ENCODE data around the gene SERPINA9.
"Not testable (repeated sequence)": the region's sequence is repeated elsewhere in the genome, so short reads cannot be mapped to it uniquely, and the experiment has no call there.

Gene SERPINA9

DNA sequence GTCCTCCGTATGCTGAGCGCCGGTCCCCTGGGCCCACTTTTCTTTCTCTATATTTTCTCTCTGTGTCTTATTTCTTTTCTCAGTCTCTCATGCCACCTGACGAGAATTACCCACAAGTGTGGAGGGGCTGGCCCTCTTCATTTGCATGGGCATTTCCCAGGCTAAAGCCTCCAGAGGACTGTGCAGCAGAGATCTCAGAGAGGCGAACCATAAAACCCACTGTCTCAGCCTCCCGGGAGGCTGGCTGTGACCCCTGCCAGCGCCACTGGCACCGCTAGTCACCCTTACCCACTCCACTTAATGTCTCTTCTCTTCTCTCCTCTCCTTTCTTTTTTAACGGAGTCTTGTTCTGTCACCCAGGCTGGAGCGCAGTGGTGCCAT, 7.1 kb upstream of the SERPINA9 start:
- no peak for TF ChIP-seq CTCF (IDR thresholded peaks at IDR 0.05; ENCODE audit: borderline replicate concordance, control extremely low read depth, extremely low read depth, insufficient read depth, missing control alignments)
- in situ Hi-C loops (cut with MboI; ENCODE audit: low sequenced_read_pairs, unreplicated experiment): no loop called here
- DNase-seq (ENCODE audit: low spot score): no peak

GRCh38 chr14:94482132-94483070, 6.4 kb upstream of the SERPINA9 start:
- in situ Hi-C loops (cut with MboI; ENCODE audit: low sequenced_read_pairs, unreplicated experiment): not testable (repeated sequence)

DNA sequence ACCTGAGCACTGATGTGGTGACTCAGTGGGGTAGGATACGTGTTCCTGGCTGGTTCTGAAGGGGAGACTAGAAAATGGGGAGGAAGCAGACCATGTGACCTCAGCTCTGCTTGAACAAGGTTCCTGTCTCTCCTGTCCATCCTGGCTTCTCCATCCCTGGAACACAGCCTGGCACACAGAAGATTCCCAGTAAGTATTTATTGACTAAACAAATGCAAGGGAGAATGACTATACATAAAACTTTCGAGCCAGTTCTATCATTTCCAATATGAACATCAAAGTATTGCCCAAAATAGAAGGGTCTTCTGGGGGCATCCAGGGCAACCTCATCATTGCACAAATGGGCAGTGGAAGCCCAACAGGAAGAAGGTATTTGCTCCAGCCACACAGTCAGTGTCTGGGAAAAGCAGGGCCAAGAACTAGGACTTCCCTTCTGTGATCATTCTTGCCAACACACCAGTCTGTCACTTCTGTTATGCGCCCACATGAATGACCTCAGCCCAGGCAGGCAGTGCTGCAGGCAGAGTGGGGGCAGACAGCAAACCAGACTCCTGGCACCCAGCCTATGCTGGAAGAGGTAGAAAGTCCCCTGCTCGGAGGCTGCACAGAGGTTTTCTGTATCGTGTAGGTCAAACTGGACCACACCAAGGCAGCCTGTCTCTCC, 5.6 kb upstream of the SERPINA9 start:
- TF ChIP-seq CTCF (IDR thresholded peaks at IDR 0.05; ENCODE audit: borderline replicate concordance, control extremely low read depth, extremely low read depth, insufficient read depth, missing control alignments): no peak
- DNase-seq (ENCODE audit: low spot score): no peak
- in situ Hi-C loops (cut with MboI; ENCODE audit: low sequenced_read_pairs, unreplicated experiment): no loop called here

More at GRCh38 chr14:94482132-94483070, 6.4 kb upstream of the SERPINA9 start:
- not testable (repeated sequence) for DNase-seq (ENCODE audit: low spot score)

DNA sequence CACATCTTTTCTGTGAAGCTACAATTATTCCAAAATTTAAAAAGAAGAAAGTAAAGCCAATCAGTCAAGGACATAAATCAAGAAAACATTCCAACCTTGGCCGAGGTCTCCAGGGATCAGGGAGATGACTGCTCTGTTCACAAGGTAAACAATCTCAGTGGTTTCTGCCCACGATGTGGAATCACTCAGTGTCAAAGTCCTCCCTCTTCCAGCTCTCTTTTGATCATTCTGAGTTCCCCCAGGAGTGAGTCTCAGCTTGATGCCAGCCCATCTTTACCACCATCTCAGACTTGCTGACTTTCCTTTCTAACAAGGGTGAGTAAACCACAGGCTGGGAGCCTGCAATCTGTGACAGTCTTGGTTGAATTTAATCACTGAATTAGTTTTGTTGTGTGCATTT, 4.8 kb upstream of the SERPINA9 start:
- no peak for TF ChIP-seq CTCF (IDR thresholded peaks at IDR 0.05; ENCODE audit: borderline replicate concordance, control extremely low read depth, extremely low read depth, insufficient read depth, missing control alignments)
- in situ Hi-C loops (cut with MboI; ENCODE audit: low sequenced_read_pairs, unreplicated experiment): no loop called here
- no peak for DNase-seq (ENCODE audit: low spot score)

DNA sequence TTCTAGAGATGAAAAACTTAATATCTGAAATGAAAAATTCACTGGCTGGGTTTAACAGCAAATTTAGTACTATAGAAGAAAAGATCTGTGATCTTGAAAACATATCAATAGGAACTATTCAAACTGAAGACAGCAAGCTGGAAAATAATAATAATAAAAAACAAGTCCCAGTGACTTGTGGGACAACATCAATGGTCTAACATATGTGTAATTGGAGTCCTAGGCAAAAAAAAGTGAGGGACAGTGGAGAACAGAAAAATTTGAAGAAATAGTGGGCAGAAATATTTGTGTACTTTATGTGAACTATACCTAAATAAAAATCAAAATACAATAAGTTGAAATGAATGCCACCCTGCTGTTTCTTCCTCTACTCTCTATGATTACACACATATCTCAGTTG, 2.4 kb upstream of the SERPINA9 start:
- no peak for TF ChIP-seq CTCF (IDR thresholded peaks at IDR 0.05; ENCODE audit: borderline replicate concordance, control extremely low read depth, extremely low read depth, insufficient read depth, missing control alignments)
- in situ Hi-C loops (cut with MboI; ENCODE audit: low sequenced_read_pairs, unreplicated experiment): no loop called here
- DNase-seq (ENCODE audit: low spot score): no peak

DNA sequence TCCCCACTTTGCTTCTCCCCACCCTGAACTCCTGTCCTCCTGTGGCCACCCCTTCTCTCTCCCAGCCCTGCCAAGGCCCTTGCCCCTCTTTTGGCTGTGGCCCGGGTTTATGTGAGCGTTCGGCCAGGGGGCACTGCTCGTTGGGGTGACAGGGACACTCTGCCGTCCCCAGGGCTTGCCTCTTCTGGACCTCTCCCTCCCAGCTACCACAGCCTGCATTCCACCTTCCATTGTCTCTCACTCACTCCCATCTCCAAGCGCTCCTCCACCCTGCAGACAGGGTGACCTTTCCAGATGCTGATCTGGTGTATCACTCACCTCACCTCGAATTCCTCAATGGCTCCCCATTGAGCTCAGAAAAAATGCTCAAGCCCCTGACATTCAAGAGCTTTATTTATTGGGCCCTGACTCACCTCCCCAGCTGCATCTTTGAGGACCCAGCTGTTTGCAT, 1.4 kb downstream of the SERPINA9 start:
- no peak for TF ChIP-seq CTCF (IDR thresholded peaks at IDR 0.05; ENCODE audit: borderline replicate concordance, control extremely low read depth, extremely low read depth, insufficient read depth, missing control alignments)
- DNase-seq (ENCODE audit: low spot score): no peak
- in situ Hi-C loops (cut with MboI; ENCODE audit: low sequenced_read_pairs, unreplicated experiment): no loop called here
